Stimulated activated naive CD8-positive, alpha-beta T cell treated with anti-CD3 and anti-CD28 coated beads, Interleukin-15, amount 100 ng/mL, for 72 hours (primary cell): ENCODE data around the gene KPNA6.
A peak's percentile ranks its signal among the peaks of the same experiment; 100 is the strongest.

ENCODE experiments used
- ATAC-seq: fragments of 150-1000 bp; cut with Tn5 transposase; 2 replicates; pipeline ENCODE4 v1.10.0; 2021; ENCODE audit warnings: mild to moderate bottlenecking, moderate library complexity
- DNase-seq, 2 donors: peaks; one replicate each; pipeline ENCODE4 v3.0.0; 2021 to 2022
- H3K27ac Mint-ChIP-seq, 2 donors: one replicate each; pipeline ENCODE4 v1.8.0; 2022; ENCODE audit warnings: mild to moderate bottlenecking in 2 of 2, mixed read lengths in 2 of 2, moderate library complexity in 2 of 2
- H3K27me3 Mint-ChIP-seq: one replicate; pipeline ENCODE4 v1.8.0; 2022; ENCODE audit warnings: mixed read lengths
- H3K4me1 Mint-ChIP-seq: one replicate; pipeline ENCODE4 v1.8.0; 2022; ENCODE audit warnings: mild to moderate bottlenecking, mixed read lengths
- H3K4me3 Mint-ChIP-seq, 2 donors: one replicate each; pipeline ENCODE4 v1.8.0; 2022; ENCODE audit warnings: mild to moderate bottlenecking in 2 of 2, mixed read lengths in 2 of 2, moderate library complexity in 1 of 2
- H3K9me3 Mint-ChIP-seq, 2 donors: one replicate each; pipeline ENCODE4 v1.8.0; 2022; ENCODE audit warnings: mixed read lengths in 2 of 2

Gene KPNA6

DNA sequence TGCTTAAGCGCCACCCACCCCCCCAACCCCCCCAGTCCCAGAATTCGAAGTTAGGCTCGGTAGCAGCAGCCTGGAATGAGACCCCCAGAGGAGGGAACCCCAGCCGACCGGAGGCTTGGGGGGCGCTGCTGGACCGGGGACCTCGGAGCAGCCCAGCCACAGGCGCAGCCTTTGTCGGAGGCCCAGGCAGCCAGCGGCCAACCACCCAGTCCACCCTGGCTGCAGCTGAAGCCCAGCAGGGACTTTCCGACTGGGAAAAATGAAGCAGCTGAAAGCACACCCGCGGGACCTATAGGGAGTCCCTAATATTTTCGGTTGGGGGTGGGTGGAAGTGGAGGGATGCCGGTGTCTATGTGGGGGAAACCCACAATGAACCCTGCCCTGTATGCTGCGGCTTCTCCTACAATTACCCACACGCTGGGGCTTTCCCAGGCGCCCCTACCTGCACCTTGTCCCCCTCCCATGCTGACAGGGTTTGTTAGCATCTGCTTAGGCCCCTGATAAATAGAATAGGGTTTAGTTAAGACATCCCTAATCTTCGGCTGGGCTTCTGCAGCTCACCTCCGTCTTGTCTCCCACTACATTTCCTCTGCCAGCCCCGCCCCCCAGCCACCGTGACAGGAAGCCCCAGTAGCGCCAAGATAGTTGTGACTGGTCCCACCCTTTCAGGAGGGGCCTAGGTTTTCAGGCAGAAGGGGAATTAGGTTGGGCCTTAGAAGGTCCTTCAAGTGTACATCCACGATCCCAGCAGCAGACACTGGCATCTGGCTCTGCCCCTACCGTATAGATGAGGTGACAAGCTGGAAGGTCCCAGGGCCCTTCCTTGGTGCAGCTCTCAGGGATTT is 93.4 kb downstream of the KPNA6 start:
- peak; percentile 68 for ATAC-seq
- peak overlapping the region; percentile 77 to 90 for H3K27ac Mint-ChIP-seq
- peak; percentile 67 to 83 for DNase-seq
- peaks cover 91% of the 10 kb centered on the region for H3K4me1 Mint-ChIP-seq
- H3K9me3 Mint-ChIP-seq: no peaks in the 10 kb centered on the region
- H3K27me3 Mint-ChIP-seq: no peaks in the 10 kb centered on the region
- H3K4me3 Mint-ChIP-seq: peak overlapping the region; percentile 77 to 92

DNA sequence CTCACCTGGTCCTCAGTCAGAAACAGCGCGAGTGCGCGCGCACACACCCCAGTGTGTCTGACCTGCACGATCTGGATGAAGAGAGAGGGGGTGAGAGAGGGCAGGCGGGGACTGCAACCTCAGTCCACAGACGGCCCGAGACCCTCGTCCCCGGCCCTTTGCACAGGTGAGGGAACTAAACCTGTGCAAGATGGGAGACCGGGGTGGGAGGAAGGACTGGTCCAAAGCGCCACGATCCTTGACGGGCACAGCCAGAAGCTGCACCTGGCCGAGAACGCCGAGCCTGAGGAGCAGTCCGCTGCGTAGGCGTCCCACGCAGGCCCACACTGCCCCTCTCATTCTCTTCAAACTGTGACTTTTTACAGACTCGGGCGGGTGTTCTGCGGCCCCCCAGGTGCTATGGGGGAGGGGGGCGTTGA is 97.1 kb downstream of the KPNA6 start:
- DNase-seq: no peak
- peaks cover 84% of the 10 kb centered on the region for H3K4me1 Mint-ChIP-seq
- no peak for ATAC-seq
- H3K27ac Mint-ChIP-seq: peak overlapping the region in 1 of 2 donors; percentile 49
- no peaks in the 10 kb centered on the region for H3K9me3 Mint-ChIP-seq
- peak overlapping the region; percentile 95 to 98 for H3K4me3 Mint-ChIP-seq
- H3K27me3 Mint-ChIP-seq: no peaks in the 10 kb centered on the region

DNA sequence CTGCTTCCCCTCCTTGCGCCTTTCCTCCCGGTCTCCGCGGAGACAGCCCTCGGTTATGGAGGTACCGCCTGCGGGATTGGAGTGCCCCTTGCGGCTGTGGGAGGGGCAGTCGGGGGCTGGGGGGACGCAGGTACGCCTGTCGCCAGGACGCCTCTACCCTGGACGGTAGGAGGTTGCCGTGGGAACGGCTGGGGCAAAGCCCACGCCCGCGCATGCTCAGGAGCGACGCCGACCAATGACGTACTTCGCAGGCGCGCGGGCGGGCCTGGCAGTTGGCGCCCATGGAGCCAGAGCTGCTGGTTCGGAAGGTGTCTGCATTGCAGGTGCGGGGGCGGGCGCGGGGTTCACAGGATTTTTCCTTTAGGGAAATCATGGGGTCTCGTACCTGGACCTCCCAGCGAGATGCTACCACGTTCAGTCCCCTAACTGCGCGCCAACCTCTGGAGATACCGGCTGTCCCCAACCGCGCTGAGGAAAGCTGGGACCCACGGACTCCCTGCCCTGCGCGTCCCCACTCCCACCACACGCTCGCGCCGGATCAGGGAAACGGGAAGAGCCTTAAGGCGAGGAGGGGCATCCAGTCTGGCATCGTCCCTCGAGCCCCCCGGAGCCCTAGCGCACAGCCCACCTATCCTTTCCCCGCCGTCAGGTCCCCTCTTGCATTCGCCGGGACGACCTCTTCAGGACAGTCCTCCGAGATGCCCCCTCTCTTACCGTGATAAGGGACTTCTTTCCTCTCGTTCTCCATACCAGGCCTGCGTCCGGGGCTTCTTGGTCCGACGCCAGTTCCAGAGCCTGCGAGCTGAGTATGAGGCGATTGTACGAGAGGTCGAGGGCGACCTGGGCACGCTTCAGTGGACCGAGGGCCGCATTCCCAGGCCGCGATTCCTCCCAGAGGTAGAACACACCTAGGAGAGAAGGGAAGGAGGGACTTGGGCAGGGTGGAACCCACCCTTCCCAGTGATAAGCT is 97.8 kb downstream of the KPNA6 start, which contains the start of gene IQCC:
TSS of gene IQCC (plus strand) at position 271 of the 970 bp plus-strand sequence. CDS start at position 282, 11 bp downstream.
- peak; percentile 80 to 85 for DNase-seq
- H3K4me3 Mint-ChIP-seq: peak within 1 kb of the TSS; percentile 95 to 98
- H3K27ac Mint-ChIP-seq: peak within 1 kb of the TSS; percentile 91 to 95
- peaks cover 77% of the 10 kb centered on the region for H3K4me1 Mint-ChIP-seq
- ATAC-seq: peak; percentile 76
- H3K27me3 Mint-ChIP-seq: no peaks in the 10 kb centered on the region
- no peaks in the 10 kb centered on the region for H3K9me3 Mint-ChIP-seq

DNA sequence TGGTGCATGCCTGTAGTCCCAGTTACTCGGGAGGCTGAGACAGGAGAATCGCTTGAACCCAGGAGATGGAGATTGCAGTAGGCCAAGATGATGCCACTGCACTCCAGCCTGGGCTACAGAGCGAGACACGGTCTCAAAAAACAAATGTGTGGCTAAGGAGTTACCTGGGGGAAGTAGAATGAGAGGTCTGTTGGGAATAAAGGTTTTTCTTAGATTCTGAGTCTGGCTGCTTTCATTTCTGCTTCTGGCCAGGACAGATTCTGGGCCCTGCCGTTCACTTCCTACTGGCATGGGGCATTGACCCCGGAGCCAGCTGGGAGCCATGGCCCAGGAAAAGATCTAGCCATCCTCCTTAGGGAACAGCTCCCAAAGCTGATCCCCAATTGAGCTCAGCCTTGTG is 100.6 kb downstream of the KPNA6 start:
- DNase-seq (no peak), ATAC-seq (no peak)
- Mint-ChIP-seq H3K27me3 (no peaks in the 10 kb centered on the region), H3K27ac (no peak overlapping the region), H3K4me1 (peaks cover 69% of the 10 kb centered on the region), H3K9me3 (no peaks in the 10 kb centered on the region), H3K4me3 (no peak overlapping the region)

DNA sequence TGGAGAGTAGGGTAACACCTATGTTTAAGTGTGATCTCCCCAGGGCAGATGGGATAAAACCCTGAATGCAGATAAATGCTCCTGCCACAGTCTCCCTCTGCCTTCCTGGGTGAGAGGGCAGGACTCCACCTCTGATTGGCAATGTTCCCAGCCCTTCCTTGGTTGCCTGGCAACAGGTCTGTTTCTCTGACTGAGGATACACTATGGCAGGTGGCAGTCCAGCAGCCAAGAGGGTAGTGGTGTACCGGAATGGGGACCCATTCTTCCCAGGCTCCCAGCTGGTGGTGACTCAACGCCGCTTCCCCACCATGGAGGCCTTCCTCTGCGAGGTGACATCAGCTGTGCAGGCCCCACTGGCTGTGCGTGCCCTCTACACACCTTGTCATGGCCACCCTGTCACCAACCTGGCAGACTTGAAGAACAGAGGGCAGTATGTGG is 101.1 kb downstream of the KPNA6 start, which contains the start of gene DCDC2B:
TSS of gene DCDC2B (plus strand) at position 199 of the 438 bp plus-strand sequence. CDS start at position 204, 5 bp downstream.
- Mint-ChIP-seq H3K4me1 (peaks cover 65% of the 10 kb centered on the region), H3K27ac (no peak within 1 kb of the TSS), H3K27me3 (no peaks in the 10 kb centered on the region), H3K4me3 (no peak within 1 kb of the TSS), H3K9me3 (no peaks in the 10 kb centered on the region)
- no peak for DNase-seq
- no peak for ATAC-seq

DNA sequence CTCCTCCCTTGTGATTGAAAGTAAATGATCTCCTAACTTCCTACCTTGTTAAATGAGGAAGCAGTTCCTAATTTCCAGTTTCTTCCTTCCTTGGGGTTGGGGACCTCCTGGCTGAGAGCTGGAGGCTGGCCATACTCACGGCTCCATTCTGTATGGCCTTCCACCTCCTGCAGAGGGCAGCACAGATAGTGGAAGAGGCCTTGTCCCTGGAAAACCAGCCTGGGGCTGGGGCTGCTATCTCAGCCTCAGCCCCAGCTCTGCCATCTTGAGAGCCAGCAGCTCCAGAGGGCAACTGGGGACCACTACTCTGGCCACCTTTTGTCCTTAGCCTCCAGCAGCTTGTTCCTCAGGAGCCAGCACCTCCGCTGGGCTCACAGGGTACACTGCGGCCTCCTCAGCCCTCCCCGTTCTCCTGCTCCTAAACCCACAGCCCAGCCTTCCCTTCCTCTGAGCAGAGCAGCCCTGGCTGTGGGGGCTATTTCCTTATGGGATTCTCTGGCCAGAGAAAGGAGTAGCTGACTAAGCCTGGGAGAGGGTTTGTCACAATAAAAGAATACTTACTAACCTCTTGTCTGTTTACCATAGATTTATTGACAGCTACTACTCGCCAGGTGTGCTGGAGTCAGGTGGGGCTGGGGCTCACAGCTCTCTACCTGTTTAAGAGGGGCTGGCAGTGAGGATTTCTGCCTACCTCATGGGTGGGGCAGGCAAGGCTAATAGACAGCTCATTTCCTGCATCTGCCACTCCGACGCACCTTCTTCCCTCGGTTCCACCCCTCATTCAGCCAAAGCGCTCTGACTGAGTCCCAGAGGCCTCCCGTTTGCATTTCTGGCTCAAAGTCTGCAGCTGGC is 108.0 kb downstream of the KPNA6 start:
- DNase-seq: peak in 1 of 2 donors; percentile 55
- no peak overlapping the region for H3K4me3 Mint-ChIP-seq
- peaks cover 41% of the 10 kb centered on the region for H3K4me1 Mint-ChIP-seq
- H3K27ac Mint-ChIP-seq: peak overlapping the region in 1 of 2 donors; percentile 21
- no peaks in the 10 kb centered on the region for H3K27me3 Mint-ChIP-seq
- ATAC-seq: peak; percentile 87
- H3K9me3 Mint-ChIP-seq: no peaks in the 10 kb centered on the region

DNA sequence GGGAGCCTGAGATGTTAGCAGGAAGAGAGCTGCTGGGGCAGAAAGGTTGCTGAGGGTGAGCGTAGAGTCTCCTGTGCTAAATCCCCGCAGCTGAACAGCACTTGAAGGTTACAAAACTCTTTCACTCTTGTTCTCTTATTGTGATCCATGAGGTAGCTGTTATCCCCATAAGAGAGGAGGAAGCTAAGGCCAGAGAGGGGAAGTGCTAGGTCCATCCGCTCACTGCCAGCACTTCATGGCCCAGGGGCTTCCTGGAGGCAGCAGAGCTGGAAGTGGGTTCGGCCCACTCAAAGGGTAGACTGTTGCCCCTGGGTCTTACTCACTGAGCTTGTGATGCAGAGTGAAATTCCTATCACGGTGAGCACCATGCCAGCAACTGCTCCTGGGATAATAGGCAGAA is 108.7 kb downstream of the KPNA6 start:
- Mint-ChIP-seq H3K27me3 (no peaks in the 10 kb centered on the region), H3K9me3 (no peaks in the 10 kb centered on the region), H3K4me1 (peaks cover 42% of the 10 kb centered on the region), H3K4me3 (no peak overlapping the region), H3K27ac (no peak overlapping the region)
- ATAC-seq (no peak), DNase-seq (no peak)

DNA sequence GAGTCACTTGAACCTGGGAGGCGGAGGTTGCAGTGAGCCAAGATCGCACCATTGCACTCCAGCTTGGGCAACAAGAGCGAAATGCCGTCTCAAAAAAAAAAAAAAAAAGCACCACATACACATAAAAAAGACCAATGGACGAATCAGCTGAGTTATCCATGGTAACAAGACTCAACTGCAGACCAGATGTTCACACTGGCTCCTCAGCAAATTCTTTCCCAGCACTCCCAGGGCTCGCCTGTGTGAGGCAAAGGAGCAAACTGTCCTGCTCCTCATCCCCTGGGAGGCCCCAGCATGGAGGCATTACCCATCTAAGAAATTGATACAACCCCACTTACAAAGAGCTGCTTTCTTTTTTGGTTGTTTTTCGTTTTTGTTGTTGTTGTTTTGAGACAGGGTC is 111.2 kb downstream of the KPNA6 start:
- no peaks in the 10 kb centered on the region for H3K27me3 Mint-ChIP-seq
- DNase-seq (no peak), ATAC-seq (no peak)
- H3K9me3 Mint-ChIP-seq: no peaks in the 10 kb centered on the region
- no peak overlapping the region for H3K4me3 Mint-ChIP-seq
- H3K27ac Mint-ChIP-seq: no peak overlapping the region
- peaks cover 49% of the 10 kb centered on the region for H3K4me1 Mint-ChIP-seq

DNA sequence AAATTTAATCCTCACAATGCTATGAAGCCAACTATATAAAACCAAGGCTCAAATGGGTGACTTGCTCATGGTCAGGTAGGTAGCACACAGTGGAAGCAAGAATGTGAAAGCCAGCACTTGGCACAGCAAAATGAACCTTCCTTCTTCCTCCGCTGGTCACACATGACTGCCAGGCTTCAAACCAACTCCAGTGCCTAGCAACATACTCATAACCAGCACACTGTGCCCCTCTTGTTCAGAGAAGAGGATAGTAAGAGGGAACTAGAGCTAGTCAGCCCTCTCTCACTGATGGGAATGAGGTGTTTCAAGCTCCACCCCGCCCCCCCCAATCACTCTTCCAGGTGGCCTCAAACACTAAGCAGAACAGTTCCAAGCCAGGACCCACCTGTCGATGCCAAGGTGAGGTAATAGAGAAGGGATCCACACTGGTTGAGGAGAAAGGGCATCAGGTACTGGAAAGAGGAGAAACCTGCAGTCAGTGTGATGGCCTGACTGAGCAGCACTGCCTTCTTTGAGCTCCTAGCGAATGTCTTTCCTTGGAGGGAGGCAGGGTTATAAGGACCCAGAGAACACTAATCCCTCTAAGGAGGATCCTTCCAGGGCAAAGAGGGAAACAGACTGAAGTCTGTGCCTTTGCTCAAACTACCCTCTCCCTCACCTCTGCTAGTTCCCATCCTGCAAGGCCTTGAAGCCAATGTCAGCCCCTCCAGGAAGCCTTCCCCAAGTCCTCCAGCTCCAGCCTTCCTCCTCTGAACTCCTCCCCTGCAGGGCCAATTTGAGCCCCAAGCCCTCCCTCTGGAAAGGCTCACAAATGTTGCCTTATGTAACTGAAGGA is 113.1 kb downstream of the KPNA6 start:
- Mint-ChIP-seq H3K27me3 (no peaks in the 10 kb centered on the region), H3K4me1 (peaks cover 48% of the 10 kb centered on the region), H3K9me3 (no peaks in the 10 kb centered on the region), H3K4me3 (peak overlapping the region; percentile 91 to 96), H3K27ac (peak overlapping the region; percentile 74 to 96)
- DNase-seq: no peak
- ATAC-seq: no peak

DNA sequence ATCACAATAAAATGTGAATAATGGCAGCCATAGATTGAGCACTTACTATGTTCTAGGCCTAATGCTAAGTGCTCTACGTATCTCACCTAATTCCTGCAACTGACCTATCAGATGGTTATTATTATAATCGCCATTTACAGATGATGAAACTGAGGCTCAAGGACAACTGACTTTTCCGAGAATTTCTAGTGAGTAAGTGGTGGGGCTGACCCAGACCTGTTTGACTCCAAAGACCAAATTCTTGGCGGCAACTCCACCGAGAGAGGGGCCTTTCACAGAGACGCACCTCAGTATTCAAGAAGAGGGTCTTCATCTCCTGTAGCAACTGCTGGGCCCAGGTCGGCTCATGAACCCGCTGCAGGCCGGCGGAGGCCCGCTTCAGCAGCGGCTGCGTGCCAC is 113.7 kb downstream of the KPNA6 start:
- ATAC-seq: no peak
- no peaks in the 10 kb centered on the region for H3K27me3 Mint-ChIP-seq
- H3K9me3 Mint-ChIP-seq: no peaks in the 10 kb centered on the region
- DNase-seq: no peak
- peaks cover 42% of the 10 kb centered on the region for H3K4me1 Mint-ChIP-seq
- H3K4me3 Mint-ChIP-seq: peak overlapping the region; percentile 91 to 96
- H3K27ac Mint-ChIP-seq: peak overlapping the region; percentile 74 to 96

DNA sequence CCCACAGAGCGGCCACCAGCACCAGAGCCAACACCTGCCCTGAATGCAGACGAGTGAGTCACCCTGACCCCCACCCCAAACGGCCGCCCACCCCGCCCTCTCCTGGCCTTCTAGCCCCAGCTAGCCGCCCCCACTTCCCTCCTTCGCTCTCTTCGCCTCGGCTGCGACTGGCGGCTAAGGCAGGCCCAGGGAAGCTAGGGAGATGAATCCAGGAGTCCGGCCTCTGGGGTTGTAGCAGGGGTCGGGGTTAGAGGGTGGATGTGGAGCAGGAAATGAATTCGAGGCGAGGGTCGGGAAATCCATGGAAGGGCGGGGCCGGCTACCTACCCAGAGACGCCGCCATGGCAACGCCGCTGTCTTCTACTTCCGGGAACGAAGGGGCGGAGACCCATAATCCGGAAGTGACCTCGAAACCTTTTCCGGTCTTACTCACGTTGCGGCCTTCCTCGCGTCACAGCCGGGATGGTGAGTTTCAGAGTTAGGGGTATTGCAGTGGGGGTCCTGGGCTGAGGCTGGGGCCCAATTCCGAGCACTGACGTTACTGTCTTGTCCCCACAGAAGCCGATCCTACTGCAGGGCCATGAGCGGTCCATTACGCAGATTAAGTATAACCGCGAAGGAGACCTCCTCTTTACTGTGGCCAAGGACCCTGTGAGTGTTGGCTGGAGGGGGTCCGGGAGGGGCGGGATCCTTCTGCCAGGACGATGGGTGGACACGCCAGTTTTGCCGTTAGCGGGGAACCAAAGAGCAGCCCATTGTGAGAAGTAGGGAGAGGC is 114.3 kb downstream of the KPNA6 start, which contains the start of the genes EIF3I and TMEM234:
TSS of gene EIF3I (plus strand) at position 428 of the 776 bp plus-strand sequence. CDS start at position 463, 35 bp downstream.
TSS of gene TMEM234 (minus strand) at position 374 of the 776 bp plus-strand sequence. CDS start at position 343, 31 bp downstream.
- Mint-ChIP-seq H3K4me3 (peak within 1 kb of the TSS; percentile 91 to 96), H3K27ac (peak within 1 kb of the TSS; percentile 96 to 97), H3K4me1 (peaks cover 41% of the 10 kb centered on the region), H3K9me3 (no peaks in the 10 kb centered on the region), H3K27me3 (no peaks in the 10 kb centered on the region)
- ATAC-seq: peak; percentile 98
- DNase-seq: peak; percentile 80 to 90

DNA sequence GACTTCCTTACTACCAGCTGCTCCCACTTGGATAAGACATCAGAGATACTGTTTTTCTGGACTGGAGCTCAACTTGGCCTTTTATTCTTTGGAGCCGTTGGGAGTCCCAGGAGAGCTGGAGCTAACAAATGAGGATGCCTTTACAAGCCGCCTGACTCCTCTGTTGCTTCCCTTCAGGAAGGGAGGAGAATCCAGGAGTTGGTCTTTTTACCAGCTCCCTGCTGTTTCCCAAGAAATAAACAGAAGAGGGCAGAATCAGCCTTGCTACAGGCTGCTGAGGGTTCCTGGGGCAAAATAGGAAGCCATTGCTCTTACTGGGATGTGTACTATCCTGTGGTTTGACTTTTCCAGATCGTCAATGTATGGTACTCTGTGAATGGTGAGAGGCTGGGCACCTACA is 115.8 kb downstream of the KPNA6 start:
- H3K9me3 Mint-ChIP-seq: no peaks in the 10 kb centered on the region
- H3K27ac Mint-ChIP-seq: peak overlapping the region; percentile 49 to 89
- ATAC-seq (no peak), DNase-seq (no peak)
- peak overlapping the region; percentile 91 to 96 for H3K4me3 Mint-ChIP-seq
- peaks cover 41% of the 10 kb centered on the region for H3K4me1 Mint-ChIP-seq
- H3K27me3 Mint-ChIP-seq: no peaks in the 10 kb centered on the region

DNA sequence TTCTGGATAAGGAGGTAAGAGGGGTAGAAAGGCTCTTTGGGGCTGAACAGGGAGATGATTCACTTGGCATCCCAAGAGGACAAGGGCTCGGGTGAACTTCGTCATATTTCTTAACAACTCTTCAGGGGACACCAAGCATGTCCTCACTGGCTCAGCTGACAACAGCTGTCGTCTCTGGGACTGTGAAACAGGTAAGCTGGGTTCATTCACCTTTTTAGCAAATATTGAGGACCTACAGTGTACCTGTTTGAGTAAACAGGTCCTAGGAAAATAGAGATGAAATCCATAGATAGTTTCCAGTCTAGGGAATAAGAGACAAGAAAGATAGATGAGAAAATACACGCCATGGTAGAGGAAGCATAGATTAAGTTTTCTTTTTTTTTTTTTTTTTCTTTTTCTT is 116.4 kb downstream of the KPNA6 start:
- peaks cover 41% of the 10 kb centered on the region for H3K4me1 Mint-ChIP-seq
- H3K27me3 Mint-ChIP-seq: no peaks in the 10 kb centered on the region
- no peak for DNase-seq
- H3K9me3 Mint-ChIP-seq: no peaks in the 10 kb centered on the region
- ATAC-seq: no peak
- H3K4me3 Mint-ChIP-seq: peak overlapping the region; percentile 91 to 96
- H3K27ac Mint-ChIP-seq: peak overlapping the region; percentile 49 to 89
